Right lobe of liver (tissue), 6 donors: ENCODE measurements around the gene MXD4. TPM values are rescaled to one million over a fixed set of nuclear protein-coding genes. Genes with fewer than 3 reads are reported as not detected.
A peak's percentile ranks its signal among the peaks of the same experiment; 100 is the strongest.

Experiments used
- ATAC-seq, 4 donors: fragments of 200-7000 bp; cut with Tn5 transposase; one replicate each; pipeline ENCODE4 v1.9.1; 2020; ENCODE audit warnings: mild to moderate bottlenecking in 4 of 4, moderate library complexity in 4 of 4
- DNase-seq, 3 donors: peaks; one replicate each; pipeline ENCODE4 v3.0.0-alpha.2; 2020
- H3K27ac ChIP-seq, 3 donors: fragments of 200-600 bp; one replicate each; pipeline ENCODE4 v1.8.0; 2022
- H3K27me3 ChIP-seq, 2 donors: fragments of 200-600 bp; one replicate each; pipeline ENCODE4 v1.8.0; 2022
- H3K36me3 ChIP-seq, 4 donors: fragments of 200-600 bp; sonication (generic) in 1 of 4; one replicate each; pipeline versions ENCODE4 v1.5.1 to v1.8.0; 2017 to 2022; ENCODE audit warnings: control low read depth in 1 of 4
- H3K4me1 ChIP-seq, 4 donors: fragments of 200-600 bp; sonication (generic) in 1 of 4; one replicate each; pipeline versions ENCODE4 v1.5.1 to v1.8.0; 2017 to 2022; ENCODE audit warnings: control low read depth in 1 of 4
- H3K4me3 ChIP-seq, 3 donors: fragments of 200-600 bp; one replicate each; pipeline ENCODE4 v1.8.0; 2022
- H3K9me3 ChIP-seq, 4 donors: fragments of 200-600 bp; sonication (generic) in 1 of 4; one replicate each; pipeline versions ENCODE4 v1.5.1 to v1.8.0; 2017 to 2022; ENCODE audit warnings: control low read depth in 1 of 4
- CTCF ChIP-seq, 4 donors: fragments of 200-600 bp in 3 of 4; fragments of 450-650 bp in 1 of 4; IDR thresholded peaks; one replicate each; pipeline versions ENCODE4 v1.5.1 to v1.8.0; 2016 to 2022; ENCODE audit warnings: antibody characterized with exemption in 4 of 4, mild to moderate bottlenecking in 2 of 4
- POLR2A ChIP-seq: fragments of 450-650 bp; IDR thresholded peaks from one replicate; pipeline ENCODE4 v1.6.1; 2017; ENCODE audit warnings: antibody characterized with exemption, mild to moderate bottlenecking
- WGBS: methylation state at CpG from one replicate; pipeline ENCODE4 v1.1.6; 2018; ENCODE audit warnings: low coverage, low lambda C conversion rate; ENCODE audit not compliant: insufficient coverage; ENCODE audit errors: missing lambda C conversion rate; 5-methylcytosine and 5-hydroxymethylcytosine counted together
- intact Hi-C, 2 donors: fragments of 100-400 bp; cut with DNase I; formaldehyde crosslinking; loops; one replicate each; pipeline versions ENCODE4 v1.11.2 to v1.14.1; 2022
- total RNA-seq, 6 experiments: library from RNA; depleted of rRNA in 2 of 6; stranded (reverse); fragments of >200 nt in 2 of 6; fragmentation: NEBNext Ultra II Directional in 3 of 6; extraction: Animal tissue kit (Norgen Biotek cat#: 25700) in 3 of 6; gene quantifications; one replicate each; pipeline versions ENCODE4 v1.1.0 to v1.2.4, GENCODE V29; 2016 to 2023
- donor health status: DM: no; HTN: yes; CAD: no.
- donor health status: DM: no; HTN: no; CAD: no.
- donor health status: DM: no; HTN: no; CAD: no.
- donor health status: DM: no; HTN: yes; CAD: no.
- donor health status: DM: no; HTN: yes; CAD: no.

The MXD4 gene
- total RNA-seq, 6 experiments from 2014 or later: 17.8 to 23.0 (median 19.7) TPM

- H3K4me3 ChIP-seq: no peak overlapping the region
- intact Hi-C loops: no loop called here
- DNase-seq (peak in 2 of 3 donors; percentile 18 to 44), ATAC-seq (no peak)
- H3K4me1 ChIP-seq: peaks cover 0 to 16% (median 0%) of the 10 kb centered on the region in 4 donors
- peaks cover 0 to 29% (median 6%) of the 10 kb centered on the region in 4 donors for H3K36me3 ChIP-seq
- no peak overlapping the region for H3K27ac ChIP-seq
- 79% methylated on average over 15 of the region's 32 CpGs for WGBS
- no peaks in the 10 kb centered on the region for H3K27me3 ChIP-seq
- no peaks in the 10 kb centered on the region for H3K9me3 ChIP-seq
- TF ChIP-seq POLR2A (no peak), CTCF (IDR thresholded peaks at IDR 0.05) (no peak)
Measured at GRCh38 chr4:2253160-2254084, 8.5 kb downstream of the MXD4 start.

- Histone ChIP-seq H3K4me3 (no peak overlapping the region), H3K4me1 (peaks cover 0 to 14% (median 0%) of the 10 kb centered on the region in 4 donors), H3K9me3 (no peaks in the 10 kb centered on the region), H3K36me3 (peaks cover 0 to 29% (median 6%) of the 10 kb centered on the region in 4 donors), H3K27ac (no peak overlapping the region), H3K27me3 (no peaks in the 10 kb centered on the region)
- TF ChIP-seq CTCF (IDR thresholded peaks at IDR 0.05): no peak
- DNase-seq (peak in 1 of 3 donors; percentile 35), ATAC-seq (no peak)
- WGBS: 83% methylated on average over 1 of the region's 12 CpGs
- intact Hi-C loops: no loop called here
Measured at GRCh38 chr4:2252530-2253091, 9.3 kb downstream of the MXD4 start.

GRCh38 chr4:2251795-2252529, 9.9 kb downstream of the MXD4 start:
- H3K4me3 ChIP-seq: no peak overlapping the region
- ATAC-seq (no peak), DNase-seq (peak in 2 of 3 donors; percentile 13 to 33)
- no peaks in the 10 kb centered on the region for H3K9me3 ChIP-seq
- H3K36me3 ChIP-seq: peaks cover 0 to 29% (median 6%) of the 10 kb centered on the region in 4 donors
- H3K27ac ChIP-seq: no peak overlapping the region
- TF ChIP-seq POLR2A: no peak
- TF ChIP-seq CTCF (IDR thresholded peaks at IDR 0.05): no peak
- no peaks in the 10 kb centered on the region for H3K27me3 ChIP-seq
- 98% methylated on average over 6 of the region's 16 CpGs for WGBS
- intact Hi-C loops: no loop called here
- H3K4me1 ChIP-seq: peaks cover 0 to 7% (median 0%) of the 10 kb centered on the region in 4 donors

GRCh38 chr4:2251073-2251794, 10.7 kb downstream of the MXD4 start:
- Histone ChIP-seq H3K36me3 (peaks cover 0 to 29% (median 6%) of the 10 kb centered on the region in 4 donors), H3K4me3 (no peak overlapping the region), H3K27ac (no peak overlapping the region), H3K27me3 (no peaks in the 10 kb centered on the region), H3K4me1 (peaks cover 0 to 2% (median 0%) of the 10 kb centered on the region in 4 donors), H3K9me3 (no peaks in the 10 kb centered on the region)
- TF ChIP-seq POLR2A (no peak), CTCF (IDR thresholded peaks at IDR 0.05) (no peak)
- intact Hi-C loops: no loop called here
- ATAC-seq: no peak
- 100% methylated on average over 1 of the region's 25 CpGs for WGBS
- peak in 2 of 3 donors; percentile 17 to 48 for DNase-seq
